ENCODE data around the gene TIMM44.

TIMM44 gene

DNA sequence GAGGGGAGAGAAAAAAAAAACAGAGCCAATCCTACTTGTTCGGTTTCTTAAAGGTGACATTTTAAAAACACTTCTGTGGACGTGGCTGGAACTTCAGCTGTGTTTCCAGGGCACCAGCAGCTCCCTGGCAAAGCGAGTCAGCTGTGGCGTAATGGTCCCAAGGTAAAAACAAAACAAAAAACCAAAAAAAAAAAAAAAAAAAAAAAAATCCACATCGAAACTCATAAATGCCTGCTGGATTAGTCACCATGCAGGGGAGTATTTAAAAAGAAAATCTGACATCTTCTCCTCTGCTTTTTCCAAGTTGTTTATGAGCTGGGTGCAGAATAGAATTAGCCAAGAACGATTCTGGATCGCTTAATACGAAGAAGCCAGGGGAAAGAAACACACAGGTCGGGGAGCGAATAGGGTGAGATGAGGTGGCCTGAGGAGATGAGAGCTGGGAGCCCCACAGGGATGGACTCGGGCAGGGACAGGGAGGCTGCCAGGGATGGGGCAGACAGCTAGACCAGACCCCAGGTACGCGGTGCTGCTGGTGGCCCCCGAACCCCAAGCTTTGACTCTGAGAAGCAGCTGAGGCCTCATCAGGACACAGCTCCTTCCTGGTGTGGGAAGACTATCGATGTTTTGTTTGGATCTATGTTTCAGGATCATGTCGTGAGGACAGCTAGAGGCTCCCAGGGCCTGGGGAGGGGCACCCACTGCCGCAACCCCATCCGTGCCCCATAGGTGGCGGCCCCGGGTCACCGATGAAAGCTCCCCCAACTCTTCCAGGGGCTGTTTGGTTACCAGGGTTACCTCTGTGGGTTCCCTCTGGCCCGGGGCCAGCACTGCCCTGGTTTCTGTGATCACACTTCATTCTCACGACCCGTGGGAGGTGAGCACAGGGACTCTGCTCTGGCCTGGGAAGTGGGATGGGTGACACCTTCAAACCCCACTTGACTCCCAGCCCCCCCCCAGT, 14.4 kb downstream of the TIMM44 start:
- H3K4me1 Mint-ChIP-seq (ENCODE audit: low read depth), result peaks cover 34% of the 10 kb centered on the region
- peak overlapping the region; percentile 45 for H3K27ac Mint-ChIP-seq
- no peak overlapping the region for H3K4me3 Mint-ChIP-seq
- H3K27me3 Mint-ChIP-seq, result peaks cover 15% of the 10 kb centered on the region
- H3K9me3 Mint-ChIP-seq, result no peaks in the 10 kb centered on the region
- peaks cover 75% of the 10 kb centered on the region for H3K36me3 Mint-ChIP-seq (ENCODE audit: low read depth)
- intact Hi-C loops (cut with micrococcal nuclease), result loop anchor here (10.0 kb wide), 1 partner anchor 244 kb away; the partner anchor contains the start of gene TRAPPC5

DNA sequence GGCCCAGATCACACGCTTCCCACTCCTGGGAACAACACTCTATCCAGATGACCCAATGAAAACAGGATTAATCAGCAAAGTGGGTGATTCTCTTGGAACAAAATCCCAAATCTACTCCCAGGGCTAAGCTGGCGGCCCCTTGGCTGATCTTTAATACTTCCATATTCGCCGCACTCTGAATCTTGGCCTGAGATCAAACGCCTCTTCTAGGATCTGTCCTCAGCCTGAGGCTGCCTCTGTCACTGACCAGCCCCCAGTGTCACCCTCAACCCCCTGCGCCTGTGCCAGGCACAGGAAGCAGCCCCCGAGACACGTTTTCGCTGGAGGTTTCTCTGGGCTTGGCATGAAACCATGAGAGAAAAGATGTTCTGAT, 15.1 kb downstream of the TIMM44 start:
- no peaks in the 10 kb centered on the region for H3K9me3 Mint-ChIP-seq
- peaks cover 20% of the 10 kb centered on the region for H3K27me3 Mint-ChIP-seq
- H3K4me3 Mint-ChIP-seq, result no peak overlapping the region
- H3K4me1 Mint-ChIP-seq (ENCODE audit: low read depth), result peaks cover 41% of the 10 kb centered on the region
- intact Hi-C loops (cut with micrococcal nuclease), result loop anchor here (10.0 kb wide), 1 partner anchor 244 kb away; the partner anchor contains the start of gene TRAPPC5
- peaks cover 71% of the 10 kb centered on the region for H3K36me3 Mint-ChIP-seq (ENCODE audit: low read depth)
- H3K27ac Mint-ChIP-seq, result no peak overlapping the region

DNA sequence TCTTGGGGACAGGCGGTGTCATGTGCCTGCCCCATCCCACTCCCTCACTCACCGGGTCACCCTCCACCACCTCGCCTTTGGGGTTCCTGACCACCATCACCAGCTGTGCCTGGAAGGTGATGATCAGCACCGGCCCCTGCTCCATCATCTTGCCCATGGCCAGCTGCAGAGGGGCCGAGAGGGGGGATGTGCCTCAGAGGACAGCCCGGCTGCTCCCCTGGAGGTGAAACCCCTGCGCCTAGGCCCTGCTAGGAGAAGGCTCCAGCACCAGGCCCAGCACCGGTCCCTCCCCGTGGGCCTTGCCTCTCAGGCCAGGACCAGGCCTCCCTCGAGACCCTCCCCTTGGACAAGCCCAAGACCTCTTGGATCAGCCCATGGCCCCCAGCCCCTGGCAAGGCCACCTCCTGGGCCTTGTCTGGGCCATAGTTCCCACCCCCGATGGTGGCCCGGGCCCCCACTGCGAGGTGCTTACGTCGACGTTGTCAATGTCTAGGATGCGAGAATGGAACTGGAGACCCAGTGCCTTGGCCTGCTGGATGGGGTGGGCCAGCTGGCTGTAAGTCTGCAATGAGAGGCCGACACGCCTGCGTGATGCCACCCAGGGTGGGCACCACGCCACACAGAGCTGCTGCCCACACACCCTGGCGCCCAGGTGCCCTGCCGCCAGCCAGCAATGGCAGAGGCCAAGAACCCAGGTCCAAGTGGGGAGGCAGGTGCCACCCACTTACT, 15.7 kb downstream of the TIMM44 start:
- Mint-ChIP-seq H3K4me3 (no peak overlapping the region), H3K4me1 (ENCODE audit: low read depth) (peaks cover 46% of the 10 kb centered on the region), H3K36me3 (ENCODE audit: low read depth) (peaks cover 71% of the 10 kb centered on the region), H3K27me3 (peaks cover 23% of the 10 kb centered on the region), H3K9me3 (no peaks in the 10 kb centered on the region), H3K27ac (no peak overlapping the region)
- intact Hi-C loops (cut with micrococcal nuclease), result loop anchor here (10.0 kb wide), 1 partner anchor 243 kb away; the partner anchor contains the start of gene TRAPPC5

DNA sequence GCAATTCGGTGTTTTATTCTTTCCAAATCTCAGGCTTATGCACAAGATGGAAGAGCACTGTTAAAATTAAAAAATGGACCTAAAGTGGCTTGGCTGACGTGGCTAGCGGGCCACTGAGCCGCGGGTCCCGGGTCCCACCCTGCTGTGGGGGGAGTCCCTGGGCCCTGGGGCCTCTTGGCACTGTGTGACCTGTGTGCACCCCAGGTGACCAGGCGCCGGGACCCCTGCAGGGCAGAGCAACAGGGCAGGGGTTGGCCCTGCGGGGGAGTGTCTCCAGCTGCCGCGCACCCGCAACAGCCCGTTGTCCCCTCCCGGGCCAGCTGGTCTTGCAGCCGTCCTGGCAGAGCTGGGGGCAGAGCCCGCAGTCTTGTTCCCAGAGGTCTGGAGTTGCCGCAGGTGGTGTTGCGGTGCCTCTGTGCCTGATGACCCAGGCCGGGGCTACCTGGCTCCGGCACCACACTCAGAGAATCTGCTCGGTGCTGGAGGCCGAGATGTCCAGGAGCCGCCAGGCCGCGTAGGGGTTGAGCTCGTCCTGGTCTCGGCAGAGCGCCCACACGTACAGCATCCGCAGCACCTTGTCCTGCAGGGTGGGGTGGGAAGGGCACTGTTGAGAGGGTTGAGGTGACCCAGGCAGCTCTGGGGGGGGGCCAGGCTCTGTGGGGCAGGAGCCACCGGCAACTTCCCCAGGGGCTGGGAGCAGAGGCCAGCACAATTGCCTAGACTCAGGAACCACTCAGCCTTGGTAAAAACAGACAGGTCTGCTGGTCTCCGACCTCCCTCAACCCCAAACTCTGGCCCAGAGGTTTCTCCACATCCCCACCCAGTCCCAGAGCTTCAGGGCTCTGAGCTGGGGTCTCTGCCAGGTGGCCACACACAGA, 16.5 kb downstream of the TIMM44 start:
- H3K27ac Mint-ChIP-seq, result peak overlapping the region; percentile 60
- peaks cover 71% of the 10 kb centered on the region for H3K36me3 Mint-ChIP-seq (ENCODE audit: low read depth)
- intact Hi-C loops (cut with micrococcal nuclease), result loop anchor here (10.0 kb wide), 1 partner anchor 242 kb away; the partner anchor contains the start of gene TRAPPC5
- H3K27me3 Mint-ChIP-seq, result peaks cover 23% of the 10 kb centered on the region
- H3K9me3 Mint-ChIP-seq, result no peaks in the 10 kb centered on the region
- H3K4me1 Mint-ChIP-seq (ENCODE audit: low read depth), result peaks cover 50% of the 10 kb centered on the region
- H3K4me3 Mint-ChIP-seq, result peak overlapping the region; percentile 75

DNA sequence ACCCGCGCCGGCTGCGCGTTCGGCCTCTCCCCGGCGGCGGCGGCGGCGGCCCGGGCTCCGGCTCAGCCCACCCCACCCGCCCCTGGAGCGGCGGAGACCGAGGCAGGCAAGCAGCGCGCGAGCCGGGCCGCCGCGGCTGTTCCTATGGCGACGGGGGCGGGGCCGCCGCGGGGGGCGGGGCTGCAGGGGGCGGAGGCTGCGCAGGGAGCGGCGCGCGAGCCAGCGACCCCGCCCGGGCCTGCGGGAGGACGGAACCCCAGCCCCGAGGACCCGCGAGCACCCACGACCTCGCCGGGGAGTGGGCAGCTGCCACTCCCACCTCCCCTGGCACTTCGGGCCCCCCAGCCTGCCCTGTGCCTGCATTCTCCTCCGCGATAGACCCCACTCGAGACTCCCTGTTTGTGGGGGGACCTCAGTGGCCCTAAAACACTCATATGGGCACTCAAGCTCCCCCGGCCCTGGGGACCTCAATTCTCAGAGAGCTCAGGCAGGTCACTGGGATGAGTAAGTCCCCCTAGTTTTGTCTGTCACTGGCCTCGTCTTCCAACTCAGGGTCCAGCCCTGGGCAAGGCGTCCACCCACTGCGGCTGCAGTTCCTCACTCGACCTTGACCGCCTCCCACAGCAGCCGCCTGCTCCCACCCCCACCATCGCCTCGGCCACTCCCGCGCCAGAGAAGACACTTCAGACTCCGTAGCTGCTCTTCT, 17.3 kb downstream of the TIMM44 start, which contains the start of gene CTXN1:
Gene CTXN1 (minus strand): TSS at position 115 of the 706 bp plus-strand sequence. CDS start 597 bp downstream, outside the sequence.
- Mint-ChIP-seq H3K4me1 (ENCODE audit: low read depth) (peaks cover 57% of the 10 kb centered on the region), H3K27ac (peak within 1 kb of the TSS; percentile 60), H3K4me3 (peak within 1 kb of the TSS; percentile 78), H3K27me3 (peaks cover 23% of the 10 kb centered on the region), H3K36me3 (ENCODE audit: low read depth) (peaks cover 71% of the 10 kb centered on the region), H3K9me3 (no peaks in the 10 kb centered on the region)
- intact Hi-C loops (cut with micrococcal nuclease), result loop anchor here (10.0 kb wide), 1 partner anchor 241 kb away; the partner anchor contains the start of gene TRAPPC5

DNA sequence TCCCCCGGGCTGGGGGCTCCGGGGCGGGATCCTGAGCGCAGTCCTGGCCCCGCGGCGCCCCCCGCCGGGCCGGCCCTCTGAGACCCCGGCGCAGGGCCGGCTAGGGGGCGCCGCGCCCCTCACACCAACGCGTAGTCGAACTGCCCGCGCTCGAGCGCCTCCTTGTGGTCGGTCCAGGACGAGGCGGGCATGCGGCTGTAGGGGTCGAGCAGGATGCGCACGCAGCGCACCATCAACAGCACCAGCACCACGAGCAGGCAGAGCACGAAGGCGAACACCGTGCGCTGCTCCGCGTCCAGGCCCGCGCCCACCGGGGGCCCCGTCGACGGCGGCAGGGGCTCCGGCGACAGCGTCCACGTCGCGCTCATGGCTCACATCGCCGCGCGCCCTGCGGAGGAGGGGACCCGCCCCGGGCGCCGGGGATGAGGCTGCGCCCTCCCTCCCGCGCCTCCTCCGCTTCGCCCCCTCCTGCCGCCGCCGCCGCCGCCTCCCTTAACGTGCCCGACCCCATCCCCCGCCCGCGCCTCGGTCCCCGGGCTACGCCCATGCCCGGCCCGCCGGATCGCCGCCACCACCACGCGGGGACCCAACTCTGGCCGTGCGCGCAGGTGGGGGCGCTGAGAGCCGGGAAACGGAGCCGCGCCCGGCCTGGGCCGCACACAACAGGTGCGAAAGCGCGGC, 18.2 kb downstream of the TIMM44 start:
- Mint-ChIP-seq H3K36me3 (ENCODE audit: low read depth) (peaks cover 69% of the 10 kb centered on the region), H3K27me3 (peaks cover 23% of the 10 kb centered on the region), H3K9me3 (no peaks in the 10 kb centered on the region), H3K27ac (no peak overlapping the region), H3K4me1 (ENCODE audit: low read depth) (peaks cover 57% of the 10 kb centered on the region), H3K4me3 (peak overlapping the region; percentile 78)
- intact Hi-C loops (cut with micrococcal nuclease), result loop anchor here (2.0 to 10.0 kb wide), 2 partner anchors 73 to 241 kb away; partner anchors contain the start of gene TRAPPC5

DNA sequence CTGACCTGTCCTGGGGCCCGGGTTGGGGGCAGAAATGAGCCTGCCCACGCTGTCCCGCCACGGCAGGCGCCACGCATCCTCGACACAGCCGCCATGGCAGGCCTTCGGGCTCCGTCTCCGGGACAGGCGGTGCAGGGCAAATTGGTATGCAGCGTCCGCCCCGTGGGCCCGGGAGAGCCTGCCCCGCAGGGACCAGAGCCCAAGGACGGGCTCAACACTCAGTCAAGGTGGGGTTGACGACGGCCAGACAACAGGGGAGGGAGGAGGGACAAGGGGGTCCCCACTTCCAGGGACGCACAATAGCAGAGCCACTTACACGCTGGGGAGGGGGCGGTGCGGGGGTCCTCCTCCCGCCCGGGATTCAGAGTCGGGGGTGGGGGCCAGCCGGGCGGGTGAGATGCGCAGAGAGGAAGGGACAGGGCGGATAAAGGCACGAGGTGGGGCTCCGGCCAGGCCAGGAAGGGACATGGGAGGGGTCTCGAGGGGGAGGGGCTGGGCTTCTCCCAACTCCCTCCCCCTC, 18.8 kb downstream of the TIMM44 start:
- intact Hi-C loops (cut with micrococcal nuclease), result loop anchor here (2.0 to 10.0 kb wide), 2 partner anchors 72 to 240 kb away; partner anchors contain the start of gene TRAPPC5
- H3K36me3 Mint-ChIP-seq (ENCODE audit: low read depth), result peaks cover 63% of the 10 kb centered on the region
- no peaks in the 10 kb centered on the region for H3K9me3 Mint-ChIP-seq
- peaks cover 61% of the 10 kb centered on the region for H3K4me1 Mint-ChIP-seq (ENCODE audit: low read depth)
- no peak overlapping the region for H3K4me3 Mint-ChIP-seq
- peaks cover 27% of the 10 kb centered on the region for H3K27me3 Mint-ChIP-seq
- H3K27ac Mint-ChIP-seq, result no peak overlapping the region

DNA sequence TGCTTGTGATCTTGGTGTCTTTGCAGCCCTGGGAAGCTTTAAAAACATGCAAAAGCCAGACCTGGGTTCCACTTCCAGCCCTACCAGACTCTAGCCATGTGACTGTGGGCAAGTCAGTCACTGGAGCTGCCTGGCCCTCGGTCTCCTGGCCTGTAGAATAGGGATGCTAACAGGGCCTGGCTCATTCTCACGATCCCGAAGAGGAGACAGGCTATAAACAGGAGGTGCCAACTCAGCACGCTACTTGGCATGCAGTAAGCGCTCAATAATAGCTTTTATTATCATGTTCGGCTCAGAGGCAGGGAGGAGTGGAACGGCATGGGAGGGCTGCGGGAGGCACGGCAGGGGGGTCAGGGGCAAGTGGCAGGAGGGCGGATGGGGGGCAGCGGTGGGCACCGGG, 19.2 kb downstream of the TIMM44 start:
- peaks cover 66% of the 10 kb centered on the region for H3K4me1 Mint-ChIP-seq (ENCODE audit: low read depth)
- peaks cover 58% of the 10 kb centered on the region for H3K36me3 Mint-ChIP-seq (ENCODE audit: low read depth)
- H3K9me3 Mint-ChIP-seq, result no peaks in the 10 kb centered on the region
- H3K4me3 Mint-ChIP-seq, result peak overlapping the region; percentile 45
- intact Hi-C loops (cut with micrococcal nuclease), result loop anchor here (2.0 to 10.0 kb wide), 2 partner anchors 71 to 239 kb away; partner anchors contain the start of gene TRAPPC5
- H3K27me3 Mint-ChIP-seq, result peaks cover 32% of the 10 kb centered on the region
- peak overlapping the region; percentile 60 for H3K27ac Mint-ChIP-seq

DNA sequence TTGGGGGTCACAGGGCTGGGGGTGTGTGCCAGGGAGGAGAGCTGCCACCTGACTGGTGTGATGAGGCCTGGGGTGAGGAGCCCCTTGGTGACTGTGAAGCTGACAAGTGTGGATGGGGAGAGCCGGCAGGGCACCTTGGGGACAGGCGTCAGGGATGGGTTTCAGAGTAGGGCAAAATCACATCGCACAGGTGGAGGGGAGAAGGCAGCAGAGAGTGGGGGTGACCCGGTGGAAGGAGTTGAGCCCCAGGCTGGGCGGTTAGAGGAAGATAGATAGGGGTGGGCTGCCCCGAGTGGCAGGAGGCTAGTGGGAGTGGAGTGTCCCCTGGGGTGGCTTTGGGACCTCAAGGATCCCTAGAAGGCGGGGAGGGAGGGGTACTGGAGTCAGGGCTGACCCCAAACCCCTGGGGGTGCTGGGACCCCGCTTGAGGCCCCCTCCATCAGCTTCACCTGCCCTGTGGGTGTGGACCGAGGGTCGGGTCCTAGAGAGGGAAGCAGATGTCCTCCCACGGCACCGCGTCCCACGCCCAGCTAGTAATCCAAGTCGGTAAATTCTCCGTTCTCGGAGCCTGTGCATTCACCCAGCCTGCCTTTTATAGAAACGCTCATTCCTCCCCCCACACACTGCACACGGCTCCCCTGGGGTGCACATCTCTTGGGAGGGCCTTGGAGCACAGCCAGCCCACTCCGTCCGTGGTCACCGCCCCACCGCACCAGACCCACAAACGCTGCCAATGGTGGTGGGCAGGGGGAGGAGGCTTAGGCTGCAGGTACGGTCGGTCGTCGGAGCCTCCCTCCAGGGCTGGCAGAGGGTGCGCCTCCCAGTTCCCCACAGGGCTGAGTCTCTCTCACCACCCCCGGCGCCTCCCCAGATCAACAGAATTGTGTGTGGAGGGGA, 19.9 kb downstream of the TIMM44 start:
- Mint-ChIP-seq H3K4me3 (no peak overlapping the region), H3K27ac (peak overlapping the region; percentile 60)

DNA sequence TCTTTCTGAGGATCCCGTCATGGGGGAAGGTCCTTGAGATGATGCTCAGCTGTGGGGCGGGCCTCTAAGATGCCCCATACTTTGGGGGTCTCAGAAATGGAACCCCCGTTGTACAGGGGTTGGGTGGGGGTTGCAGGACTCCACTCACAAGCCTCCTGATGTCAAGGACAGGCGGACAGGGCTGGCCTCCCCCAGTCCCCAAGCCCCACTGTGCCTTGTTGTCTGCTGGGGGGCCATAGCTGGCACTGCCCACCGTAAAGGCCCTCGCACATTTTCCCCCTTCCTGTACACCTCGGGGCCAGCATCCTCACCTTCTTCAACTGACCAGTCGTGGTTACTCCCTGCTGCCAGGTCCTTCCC, 20.6 kb downstream of the TIMM44 start:
- intact Hi-C loops (cut with micrococcal nuclease), result loop anchor here (10.0 kb wide), 1 partner anchor 238 kb away; the partner anchor contains the start of gene TRAPPC5

More for the DNA sequence above, 19.9 kb downstream of the TIMM44 start:
- no peaks in the 10 kb centered on the region for H3K9me3 Mint-ChIP-seq
- peaks cover 39% of the 10 kb centered on the region for H3K27me3 Mint-ChIP-seq
- peaks cover 52% of the 10 kb centered on the region for H3K36me3 Mint-ChIP-seq (ENCODE audit: low read depth)
- peaks cover 73% of the 10 kb centered on the region for H3K4me1 Mint-ChIP-seq (ENCODE audit: low read depth)
- intact Hi-C loops (cut with micrococcal nuclease), result loop anchor here (2.0 to 10.0 kb wide), 2 partner anchors 71 to 239 kb away; partner anchors contain the start of gene TRAPPC5

More for the DNA sequence above, 20.6 kb downstream of the TIMM44 start:
- peak overlapping the region; percentile 23 for H3K4me3 Mint-ChIP-seq
- H3K9me3 Mint-ChIP-seq, result no peaks in the 10 kb centered on the region
- H3K27me3 Mint-ChIP-seq, result peaks cover 46% of the 10 kb centered on the region
- H3K36me3 Mint-ChIP-seq (ENCODE audit: low read depth), result peaks cover 45% of the 10 kb centered on the region
- H3K27ac Mint-ChIP-seq, result no peak overlapping the region
- peaks cover 79% of the 10 kb centered on the region for H3K4me1 Mint-ChIP-seq (ENCODE audit: low read depth)

Measured in dendritic cell treated with granulocyte-macrophage colony-stimulating factor and Interleukin-4, amounts not matched to agents 40 ng/mL and 50 ng/mL, for 4 days (primary cell).